ENCODE data around the gene ARHGAP8.
"Not testable (repeated sequence)": the region's sequence is repeated elsewhere in the genome, so short reads cannot be mapped to it uniquely, and the experiment has no call there.

ARHGAP8 gene

GRCh38 chr22:44740307-44740706 lies 12.1 kb upstream of the ARHGAP8 start:
- DNase-seq, result no peak

- DNase-seq, result no peak
These were observed 10.4 kb upstream of the ARHGAP8 start for GRCh38 chr22:44741929-44742328.

GRCh38 chr22:44743247-44743646 lies 9.1 kb upstream of the ARHGAP8 start:
- DNase-seq, result no peak

GRCh38 chr22:44743804-44744211 lies 8.6 kb upstream of the ARHGAP8 start:
- DNase-seq, result peak; percentile 61

- no peak for DNase-seq
These were observed 6.3 kb upstream of the ARHGAP8 start for GRCh38 chr22:44745853-44746789.

GRCh38 chr22:44747784-44748127 lies 4.6 kb upstream of the ARHGAP8 start:
- not testable (repeated sequence) for DNase-seq

- DNase-seq, result no peak
These were observed 3.9 kb upstream of the ARHGAP8 start for GRCh38 chr22:44748524-44748923.

GRCh38 chr22:44750481-44750880 lies 1.9 kb upstream of the ARHGAP8 start:
- no peak for DNase-seq

- peak; percentile 70 for DNase-seq
These were observed 1.0 kb downstream of the ARHGAP8 start for GRCh38 chr22:44753189-44754042.

- no peak for DNase-seq
These were observed 2.6 kb downstream of the ARHGAP8 start for GRCh38 chr22:44754998-44755397.

- no peak for DNase-seq
These were observed 3.0 kb downstream of the ARHGAP8 start for GRCh38 chr22:44755417-44755816.

GRCh38 chr22:44755956-44756361 lies 3.6 kb downstream of the ARHGAP8 start:
- no peak for DNase-seq

GRCh38 chr22:44758344-44758973 lies 6.1 kb downstream of the ARHGAP8 start:
- DNase-seq, result peak; percentile 54

- no peak for DNase-seq
These were observed 6.6 kb downstream of the ARHGAP8 start for GRCh38 chr22:44759001-44759400.

- DNase-seq, result no peak
These were observed 7.3 kb downstream of the ARHGAP8 start for GRCh38 chr22:44759430-44760310.

- no peak for DNase-seq
These were observed 8.1 kb downstream of the ARHGAP8 start for GRCh38 chr22:44760476-44760875.

- no peak for DNase-seq
These were observed 8.7 kb downstream of the ARHGAP8 start for GRCh38 chr22:44761025-44761424.

- no peak for DNase-seq
These were observed 12.0 kb downstream of the ARHGAP8 start for GRCh38 chr22:44764373-44764772.

GRCh38 chr22:44764974-44765373 lies 12.6 kb downstream of the ARHGAP8 start:
- DNase-seq, result no peak

- no peak for DNase-seq
These were observed 13.4 kb downstream of the ARHGAP8 start for GRCh38 chr22:44765571-44766285.

- DNase-seq, result no peak
These were observed 20.7 kb downstream of the ARHGAP8 start for GRCh38 chr22:44773082-44773481.
